ENCODE measurements around the gene CARS2.

DNA sequence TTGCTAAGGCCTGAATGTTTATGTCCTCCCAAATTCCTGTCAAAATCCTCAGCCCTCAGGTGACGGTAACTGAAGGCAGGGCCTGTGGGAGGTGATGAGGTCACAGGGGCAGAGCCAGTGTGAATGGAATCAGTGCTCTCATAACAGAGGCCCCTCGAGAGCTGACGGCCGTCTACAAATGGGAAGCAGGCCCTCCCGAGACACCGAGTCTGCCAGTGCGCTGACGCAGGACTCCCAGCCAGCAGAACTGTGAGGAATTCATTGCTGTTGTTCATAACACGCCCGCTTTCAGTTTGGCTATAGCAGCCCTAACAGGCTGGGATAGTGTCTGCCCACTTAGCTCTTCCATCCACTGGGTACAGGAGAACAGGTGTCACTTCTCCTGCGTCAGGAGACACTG, 41.2 kb downstream of the CARS2 start:
- TF ChIP-seq, protein P1, sequence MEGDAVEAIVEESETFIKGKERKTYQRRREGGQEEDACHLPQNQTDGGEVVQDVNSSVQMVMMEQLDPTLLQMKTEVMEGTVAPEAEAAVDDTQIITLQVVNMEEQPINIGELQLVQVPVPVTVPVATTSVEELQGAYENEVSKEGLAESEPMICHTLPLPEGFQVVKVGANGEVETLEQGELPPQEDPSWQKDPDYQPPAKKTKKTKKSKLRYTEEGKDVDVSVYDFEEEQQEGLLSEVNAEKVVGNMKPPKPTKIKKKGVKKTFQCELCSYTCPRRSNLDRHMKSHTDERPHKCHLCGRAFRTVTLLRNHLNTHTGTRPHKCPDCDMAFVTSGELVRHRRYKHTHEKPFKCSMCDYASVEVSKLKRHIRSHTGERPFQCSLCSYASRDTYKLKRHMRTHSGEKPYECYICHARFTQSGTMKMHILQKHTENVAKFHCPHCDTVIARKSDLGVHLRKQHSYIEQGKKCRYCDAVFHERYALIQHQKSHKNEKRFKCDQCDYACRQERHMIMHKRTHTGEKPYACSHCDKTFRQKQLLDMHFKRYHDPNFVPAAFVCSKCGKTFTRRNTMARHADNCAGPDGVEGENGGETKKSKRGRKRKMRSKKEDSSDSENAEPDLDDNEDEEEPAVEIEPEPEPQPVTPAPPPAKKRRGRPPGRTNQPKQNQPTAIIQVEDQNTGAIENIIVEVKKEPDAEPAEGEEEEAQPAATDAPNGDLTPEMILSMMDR (IDR thresholded peaks at IDR 0.05), result no peak
- TF ChIP-seq POLR2A (IDR thresholded peaks at IDR 0.05), result no peak

All from Peyer's patch (tissue), 4 donors.